Kidney (tissue), 14 donors: ENCODE data around the gene THADA. TPM values are rescaled to one million over a fixed set of nuclear protein-coding genes. Genes with fewer than 3 reads are reported as not detected.
A peak's percentile ranks its signal among the peaks of the same experiment; 100 is the strongest.

ENCODE experiments used
- DNase-seq, 5 donors: peaks; one replicate each; pipeline ENCODE4 v3.0.0-alpha.2; 2013 to 2020
- FAIRE-seq: peaks from 2 replicates; lab custom pipeline; 2012; peaks lifted over from hg19 to GRCh38; lab: Jason Lieb, UNC
- H3K27ac ChIP-seq, 2 donors: one replicate each; pipeline ENCODE4 v1.7.0; 2013; ENCODE audit warnings: low read depth in 2 of 2, low read length in 2 of 2, inconsistent platforms in 1 of 2
- H3K27me3 ChIP-seq: one replicate; pipeline ENCODE4 v1.7.1; 2013; ENCODE audit warnings: low read length, inconsistent platforms; ENCODE audit not compliant: control insufficient read depth, insufficient read depth
- H3K36me3 ChIP-seq, 3 donors: one replicate each; pipeline versions ENCODE4 v1.7.0 to v1.7.1; 2013; ENCODE audit warnings: low read length in 3 of 3, control low read depth in 1 of 3, inconsistent platforms in 1 of 3; ENCODE audit not compliant: insufficient read depth in 3 of 3, control insufficient read depth in 2 of 3
- H3K4me1 ChIP-seq, 3 donors: one replicate each; pipeline versions ENCODE4 v1.7.0 to v1.7.1; 2013; ENCODE audit warnings: low read length in 3 of 3, inconsistent platforms in 1 of 3, low read depth in 1 of 3; ENCODE audit not compliant: control insufficient read depth in 2 of 3, insufficient read depth in 2 of 3
- H3K4me3 ChIP-seq, 3 donors: one replicate each; pipeline versions ENCODE4 v1.7.0 to v1.8.1; 2013; ENCODE audit warnings: low read length in 3 of 3, control low read depth in 1 of 3, inconsistent platforms in 1 of 3
- H3K9ac ChIP-seq, 3 donors: one replicate each; pipeline versions ENCODE4 v1.7.0 to v1.7.1; 2013; ENCODE audit warnings: low read length in 3 of 3, control low read depth in 1 of 3, inconsistent platforms in 1 of 3
- H3K9me3 ChIP-seq, 3 donors: one replicate each; pipeline versions ENCODE4 v1.7.0 to v1.7.1; 2013; ENCODE audit warnings: low read length in 3 of 3, control low read depth in 1 of 3, inconsistent platforms in 1 of 3; ENCODE audit not compliant: control insufficient read depth in 2 of 3, insufficient read depth in 1 of 3
- CTCF ChIP-seq: IDR thresholded peaks from 3 replicates; pipeline ENCODE4 v1.5.1; 2012; ENCODE audit warnings: mild to moderate bottlenecking, moderate library complexity, borderline replicate concordance; ENCODE audit not compliant: insufficient read depth; ENCODE audit errors: extremely low read depth
- intact Hi-C: fragments of 100-400 bp; cut with DNase I; formaldehyde crosslinking; loops from one replicate; pipeline ENCODE4 v1.11.1; 2022
- polyA plus RNA-seq: library from polyadenylated mRNA; stranded (reverse); fragments of 350-450 nt; fragmentation: Illumina TruSeq; extraction: RNeasy Lipid Tissue Mini Kit (QIAGEN cat#74804); gene quantifications from one replicate; pipeline ENCODE4 v1.2.3, GENCODE V29; 2014; ENCODE audit warnings: low read depth, low replicate concordance; ENCODE audit not compliant: insufficient read depth
- total RNA-seq: library from RNA; stranded (reverse); fragmentation: NEBNext Ultra II Directional; extraction: Animal tissue kit (Norgen Biotek cat#: 25700); gene quantifications from one replicate; pipeline ENCODE4 v1.2.1, GENCODE V29; 2021
- donor health status: control.
- donor health status: control.
- donor health status: control.
- donor health status: control.
- donor health status: control.
- donor health status: DM: yes; HTN: yes; CAD: no.
- donor health status: Normal renal cell carcinoma (clear cell type).

Gene THADA
- total and polyA plus RNA-seq, 2 donors from 2014 or later: 21.4 to 45.1 TPM

- no peak for TF ChIP-seq CTCF
- intact Hi-C loops: no loop called here
- no peak for DNase-seq
- Histone ChIP-seq H3K36me3 (no peaks in the 10 kb centered on the region), H3K4me1 (peaks cover 7 to 14% (median 14%) of the 10 kb centered on the region in 3 donors), H3K9me3 (no peaks in the 10 kb centered on the region), H3K27me3 (no peaks in the 10 kb centered on the region), H3K9ac (peak overlapping the region in 1 of 3 donors; percentile 1), H3K27ac (no peak overlapping the region), H3K4me3 (peak overlapping the region in 1 of 3 donors; percentile 13)
- no peak for FAIRE-seq
Observed at GRCh38 chr2:43333101-43333655, 262.7 kb downstream of the THADA start.

- Histone ChIP-seq H3K4me1 (peaks cover 7 to 14% (median 14%) of the 10 kb centered on the region in 3 donors), H3K27me3 (no peaks in the 10 kb centered on the region), H3K9ac (peak overlapping the region in 1 of 3 donors; percentile 1), H3K4me3 (peak overlapping the region in 1 of 3 donors; percentile 13), H3K27ac (no peak overlapping the region), H3K9me3 (no peaks in the 10 kb centered on the region), H3K36me3 (no peaks in the 10 kb centered on the region)
- intact Hi-C loops: no loop called here
- TF ChIP-seq CTCF: no peak
- no peak for DNase-seq
- no peak for FAIRE-seq
Observed at GRCh38 chr2:43332653-43333052, 263.2 kb downstream of the THADA start.

- Histone ChIP-seq H3K4me1 (peaks cover 7 to 14% (median 14%) of the 10 kb centered on the region in 3 donors), H3K27me3 (no peaks in the 10 kb centered on the region), H3K36me3 (no peaks in the 10 kb centered on the region), H3K9ac (no peak overlapping the region), H3K4me3 (no peak overlapping the region), H3K9me3 (no peaks in the 10 kb centered on the region), H3K27ac (no peak overlapping the region)
- TF ChIP-seq CTCF: no peak
- no peak for FAIRE-seq
- DNase-seq: peak in 1 of 5 donors; percentile 88
- intact Hi-C loops: no loop called here
Observed at GRCh38 chr2:43331422-43331821, 264.4 kb downstream of the THADA start.

- Histone ChIP-seq H3K36me3 (no peaks in the 10 kb centered on the region), H3K9ac (no peak overlapping the region), H3K27me3 (no peaks in the 10 kb centered on the region), H3K4me3 (no peak overlapping the region), H3K9me3 (no peaks in the 10 kb centered on the region), H3K4me1 (peaks cover 7 to 17% (median 16%) of the 10 kb centered on the region in 3 donors), H3K27ac (no peak overlapping the region)
- no peak for TF ChIP-seq CTCF
- no peak for FAIRE-seq
- no peak for DNase-seq
- intact Hi-C loops: no loop called here
Observed at GRCh38 chr2:43329637-43330036, 266.2 kb downstream of the THADA start.
